GM12878 (cell line): ENCODE measurements around the gene CHPT1. TPM values are rescaled to one million over a fixed set of nuclear protein-coding genes. Genes with fewer than 3 reads are reported as not detected.

Experiments
- ATAC-seq: fragments of 200-7000 bp; cut with Tn5 transposase; 3 replicates; pipeline ENCODE4 v1.9.1; 2020; ENCODE audit warnings: mild to moderate bottlenecking, moderate library complexity
- BruUV-seq: library from RNA; stranded (reverse); fragments of 400-500 nt; replicated peaks from 2 replicates; lab custom pipeline; 2021; lab: Mats Ljungman, UMichigan
- CTCF ChIA-PET: fragments of 300-600 bp; sonication (Branson Sonifier 250); formaldehyde crosslinking; extraction: SDS; loops from one replicate; lab custom pipeline; 2021; ENCODE audit warnings: inconsistent platforms; lab: Yijun Ruan, JAX
- POLR2A ChIA-PET: fragments of 350-600 bp; formaldehyde crosslinking; extraction: SDS; loops from one replicate; lab custom pipeline; 2021; ENCODE audit warnings: inconsistent platforms; lab: Charles Lee
- RAD21 ChIA-PET: fragments of 300-600 bp; sonication (Branson Sonifier 250); formaldehyde crosslinking; loops from one replicate; lab custom pipeline; 2023; ENCODE audit warnings: antibody characterized with exemption; ENCODE audit not compliant: unreplicated experiment; lab: Charles Lee
- SMC1A ChIA-PET: fragments of 300-600 bp; sonication (Branson Sonifier 250); formaldehyde crosslinking; loops from one replicate; lab custom pipeline; 2023; ENCODE audit not compliant: unreplicated experiment, uncharacterized antibody; lab: Charles Lee
- DNase-seq: peaks from one replicate; pipeline ENCODE4 v3.0.0-alpha.2; 2011; ENCODE audit warnings: low read depth, low spot score
- FAIRE-seq: peaks from 3 replicates; lab custom pipeline; 2011; peaks lifted over from hg19 to GRCh38; lab: Jason Lieb, UNC
- H2AFZ ChIP-seq: 2 replicates; pipeline ENCODE4 v1.6.0; 2011; ENCODE audit warnings: low read depth, low read length, control low read depth; ENCODE audit not compliant: control insufficient read depth
- H3K27ac ChIP-seq: 2 replicates; pipeline ENCODE4 v1.5.1; 2011; ENCODE audit warnings: control low read depth; ENCODE audit not compliant: control insufficient read depth, insufficient read depth
- H3K27me3 ChIP-seq, 2 experiments: replicated peaks in 1 of 2; 2 replicates each; pipeline versions ENCODE4 v1.6.0 to v1.6.1; 2011; ENCODE audit warnings: low read length in 1 of 2; ENCODE audit not compliant: control insufficient read depth in 2 of 2, insufficient read depth in 2 of 2
- H3K36me3 ChIP-seq, 2 experiments: 2 replicates each; pipeline ENCODE4 v1.5.1; 2011; ENCODE audit warnings: low read length in 1 of 2; ENCODE audit not compliant: control insufficient read depth in 2 of 2, insufficient read depth in 2 of 2
- H3K4me1 ChIP-seq: 2 replicates; pipeline ENCODE4 v1.6.1; 2011; ENCODE audit warnings: mild to moderate bottlenecking, low read length, moderate library complexity, mixed read lengths; ENCODE audit not compliant: control insufficient read depth, insufficient read depth
- H3K4me2 ChIP-seq: 2 replicates; pipeline ENCODE4 v1.6.0; 2011; ENCODE audit warnings: control low read depth; ENCODE audit not compliant: control insufficient read depth, insufficient read depth
- H3K4me3 ChIP-seq: fragments of 200-600 bp; sonication (generic); 2 replicates; pipeline ENCODE4 v1.5.1; 2016
- H3K79me2 ChIP-seq: 2 replicates; pipeline ENCODE4 v1.6.0; 2011; ENCODE audit warnings: low read length; ENCODE audit not compliant: control insufficient read depth, insufficient read depth
- H3K9ac ChIP-seq: 2 replicates; pipeline ENCODE4 v1.8.0; 2011; ENCODE audit warnings: low read length, control low read depth, mixed read lengths; ENCODE audit not compliant: control insufficient read depth, insufficient read depth
- H3K9me3 ChIP-seq: replicated peaks from 3 replicates; pipeline ENCODE4 v1.5.1; 2011; ENCODE audit warnings: mild to moderate bottlenecking, low read length; ENCODE audit not compliant: control insufficient read depth, insufficient read depth
- H4K20me1 ChIP-seq: 2 replicates; pipeline ENCODE4 v1.6.0; 2011; ENCODE audit not compliant: control insufficient read depth, insufficient read depth
- BCLAF1 ChIP-seq: fragments of 450-650 bp; IDR thresholded peaks from 2 replicates; pipeline ENCODE4 v1.6.1; 2017; ENCODE audit warnings: antibody characterized with exemption, mild to moderate bottlenecking, moderate library complexity
- CBX5 ChIP-seq: sonication (generic); IDR thresholded peaks from 2 replicates; pipeline ENCODE4 v1.6.1; 2016; ENCODE audit warnings: low read depth, moderate library complexity, mild to moderate bottlenecking, inconsistent platforms
- CEBPB ChIP-seq, 2 experiments: fragments of 150-350 bp in 1 of 2; IDR thresholded peaks; 2 replicates each; pipeline ENCODE4 v1.6.1; 2012 to 2014; ENCODE audit warnings: low read depth in 2 of 2, low read length in 2 of 2, borderline replicate concordance in 1 of 2, inconsistent platforms in 1 of 2
- CREM ChIP-seq: IDR thresholded peaks from 2 replicates; pipeline ENCODE4 v1.6.1; 2014; ENCODE audit warnings: antibody characterized with exemption, low read depth
- EP300 ChIP-seq, 2 experiments: fragments of 150-350 bp in 1 of 2; IDR thresholded peaks; 2 replicates each; pipeline ENCODE4 v1.6.1; 2011 to 2012; ENCODE audit warnings: low read depth in 2 of 2, low read length in 2 of 2, borderline replicate concordance in 1 of 2, improper control_type of control experiment in 1 of 2, inconsistent platforms in 1 of 2; ENCODE audit not compliant: control insufficient read depth in 1 of 2
- FOS ChIP-seq: IDR thresholded peaks from 3 replicates; pipeline ENCODE4 v1.6.1; 2011; ENCODE audit warnings: borderline replicate concordance; ENCODE audit not compliant: insufficient read length; ENCODE audit errors: extremely low read depth
- IKZF1 ChIP-seq: fragments of 450-650 bp; conservative IDR thresholded peaks from 2 replicates; pipeline ENCODE4 v1.6.1; 2017; ENCODE audit warnings: antibody characterized with exemption, mild to moderate bottlenecking
- JUND ChIP-seq: IDR thresholded peaks from 2 replicates; pipeline ENCODE4 v1.6.1; 2012; ENCODE audit warnings: low read depth, mild to moderate bottlenecking, low read length, improper control_type of control experiment, moderate library complexity
- PBX3 ChIP-seq: IDR thresholded peaks from 2 replicates; pipeline ENCODE4 v1.6.1; 2011; ENCODE audit warnings: mild to moderate bottlenecking, low read depth, low read length, moderate library complexity; ENCODE audit not compliant: insufficient replicate concordance
- POU2F2 ChIP-seq: IDR thresholded peaks from 3 replicates; pipeline ENCODE4 v1.6.1; 2011; ENCODE audit warnings: low read depth, mild to moderate bottlenecking, low read length, borderline replicate concordance
- RUNX3 ChIP-seq: IDR thresholded peaks from 2 replicates; pipeline ENCODE4 v1.6.1; 2012; ENCODE audit warnings: low read length, inconsistent platforms
- TCF3 ChIP-seq: IDR thresholded peaks from 2 replicates; pipeline ENCODE4 v1.6.1; 2012; ENCODE audit warnings: low read depth, mild to moderate bottlenecking, low read length, borderline replicate concordance; ENCODE audit not compliant: insufficient read depth
- ZNF217 ChIP-seq: fragments of 450-650 bp; IDR thresholded peaks from 2 replicates; pipeline ENCODE4 v1.6.1; 2017; ENCODE audit warnings: antibody characterized with exemption, mild to moderate bottlenecking
- WGBS: methylation state at CpG from one replicate; pipeline ENCODE4 v1.1.6; 2016; ENCODE audit warnings: low lambda C conversion rate; ENCODE audit not compliant: insufficient replicate concordance, insufficient coverage; ENCODE audit errors: missing lambda C conversion rate; 5-methylcytosine and 5-hydroxymethylcytosine counted together
- in situ Hi-C: fragments of 300-500 bp; cut with MboI; formaldehyde crosslinking; loops from 9 replicates; pipeline ENCODE4 v1.14.3; 2018; ENCODE audit warnings: mixed read lengths
- intact Hi-C: fragments of 100-400 bp; cut with micrococcal nuclease; formaldehyde crosslinking; loops from one replicate; pipeline ENCODE4 v1.14.2; 2022; ENCODE audit not compliant: unreplicated experiment
- polyA plus RNA-seq, 11 experiments: library from polyadenylated mRNA; depleted of rRNA in 4 of 11; unstranded in 6 of 11; stranded (reverse) in 5 of 11; fragments of >200 nt; fragmentation: Nextera tagmentation in 4 of 11; fragmentation: Illumina TruSeq in 1 of 11; extraction: Ambion mirVana in 4 of 11; extraction: Trizol in 1 of 11; gene quantifications; 1 replicate in 1 of 11; 2 replicates in 10 of 11; pipeline versions ENCODE4 v1.2.1 to v1.2.3, GENCODE V29; 2011 to 2016; ENCODE audit warnings: inconsistent platforms in 2 of 11, missing spikeins in 2 of 11, low read depth in 1 of 11
- total RNA-seq, 4 experiments: library from RNA; depleted of rRNA in 3 of 4; stranded (reverse); fragments of >200 nt in 3 of 4; fragmentation: Illumina TruSeq in 1 of 4; extraction: Trizol in 1 of 4; gene quantifications; 2 replicates each; pipeline versions ENCODE4 v1.2.1 to v1.2.3, GENCODE V29; 2013 to 2021

The CHPT1 gene
- total and polyA plus RNA-seq, 10 of the 15 experiments (the other 5 are each of a cell fraction or from before 2014, with no cell fraction given), result 0.85 to 10.2 (median 3.9) TPM

- RAD21 ChIA-PET, result no interaction called here
- H2AFZ ChIP-seq, result no peak overlapping the region
- no peak for TF ChIP-seq JUND
- no peak for TF ChIP-seq CBX5
- no peak for TF ChIP-seq RUNX3
- TF ChIP-seq PBX3, result no peak
- TF ChIP-seq POU2F2, result no peak
- TF ChIP-seq EP300 (IDR thresholded peaks at IDR 0.05; ENCODE audit: borderline replicate concordance in 1 of 2, control insufficient read depth in 1 of 2, low read depth in 2 of 2, low read length in 2 of 2), result no peak
- TF ChIP-seq, all 136 proteins: peak for 0
- 83% methylated on average over 4 of the region's 4 CpGs for WGBS
- ChIA-PET CTCF (interaction anchor here (1.0 kb wide), 2 partner anchors 13 to 19 kb away, joined by 3 read pairs; no protein-coding TSS in a partner anchor), POLR2A (no interaction called here), SMC1A (no interaction called here)
- DNase-seq (no peak), ATAC-seq (no peak), FAIRE-seq (no peak)
- intact Hi-C loops, result no loop called here
- H3K36me3 ChIP-seq, result peaks cover 3 to 18% of the 10 kb centered on the region in 2 experiments
- no peaks in the 10 kb centered on the region for H3K27me3 ChIP-seq
- H3K4me1 ChIP-seq, result peaks cover under 1% of the 10 kb centered on the region; the same call in 1 of the 2 replicates
- no peak overlapping the region for H3K4me2 ChIP-seq
- H3K27ac ChIP-seq, result no peak overlapping the region
- BruUV-seq, result no TSS peak
- in situ Hi-C loops, result no loop called here
- no peak overlapping the region for H3K4me3 ChIP-seq
- no peaks in the 10 kb centered on the region for H4K20me1 ChIP-seq
- H3K79me2 ChIP-seq, result no peaks in the 10 kb centered on the region
- H3K9me3 ChIP-seq, result no peaks in the 10 kb centered on the region
- no peak overlapping the region for H3K9ac ChIP-seq
Observed at GRCh38 chr12:101749657-101750056, 52.2 kb downstream of the CHPT1 start.

- no peak for FAIRE-seq
- H3K4me1 ChIP-seq, result no peaks in the 10 kb centered on the region
- ChIA-PET POLR2A (no interaction called here), CTCF (interaction anchor here (1.0 kb wide), 2 partner anchors 12 to 18 kb away, joined by 3 read pairs; no protein-coding TSS in a partner anchor), SMC1A (no interaction called here), RAD21 (no interaction called here)
- no peak overlapping the region for H3K27ac ChIP-seq
- no peak overlapping the region for H3K4me3 ChIP-seq
- TF ChIP-seq BCLAF1 (no peak), TCF3 (no peak), FOS (no peak), CREM (no peak), ZNF217 (no peak), IKZF1 (no peak), CEBPB (IDR thresholded peaks at IDR 0.05; ENCODE audit: borderline replicate concordance in 1 of 2, low read depth in 2 of 2, low read length in 2 of 2) (no peak), CBX5 (no peak)
- in situ Hi-C loops (no loop called here), intact Hi-C loops (no loop called here)
- no peak for ATAC-seq
- no peak overlapping the region for H3K4me2 ChIP-seq
- WGBS, result 99% methylated on average over 4 of the region's 4 CpGs
- H3K79me2 ChIP-seq, result no peaks in the 10 kb centered on the region
- H4K20me1 ChIP-seq, result no peaks in the 10 kb centered on the region
- BruUV-seq, result no TSS peak
- H3K9me3 ChIP-seq, result no peaks in the 10 kb centered on the region
- no peak overlapping the region for H2AFZ ChIP-seq
- H3K9ac ChIP-seq, result no peak overlapping the region
- H3K36me3 ChIP-seq, result peaks cover 3 to 18% of the 10 kb centered on the region in 2 experiments
- no peaks in the 10 kb centered on the region for H3K27me3 ChIP-seq
- DNase-seq, result no peak
Observed at GRCh38 chr12:101750152-101750551, 52.7 kb downstream of the CHPT1 start.
